NCI-H1694 (cell line): ENCODE data around the gene EPHB3.

Experiments used
- DNase-seq: peaks from one replicate; lab custom pipeline; 2025; lab: John Stamatoyannopoulos, UW

The EPHB3 gene

DNA sequence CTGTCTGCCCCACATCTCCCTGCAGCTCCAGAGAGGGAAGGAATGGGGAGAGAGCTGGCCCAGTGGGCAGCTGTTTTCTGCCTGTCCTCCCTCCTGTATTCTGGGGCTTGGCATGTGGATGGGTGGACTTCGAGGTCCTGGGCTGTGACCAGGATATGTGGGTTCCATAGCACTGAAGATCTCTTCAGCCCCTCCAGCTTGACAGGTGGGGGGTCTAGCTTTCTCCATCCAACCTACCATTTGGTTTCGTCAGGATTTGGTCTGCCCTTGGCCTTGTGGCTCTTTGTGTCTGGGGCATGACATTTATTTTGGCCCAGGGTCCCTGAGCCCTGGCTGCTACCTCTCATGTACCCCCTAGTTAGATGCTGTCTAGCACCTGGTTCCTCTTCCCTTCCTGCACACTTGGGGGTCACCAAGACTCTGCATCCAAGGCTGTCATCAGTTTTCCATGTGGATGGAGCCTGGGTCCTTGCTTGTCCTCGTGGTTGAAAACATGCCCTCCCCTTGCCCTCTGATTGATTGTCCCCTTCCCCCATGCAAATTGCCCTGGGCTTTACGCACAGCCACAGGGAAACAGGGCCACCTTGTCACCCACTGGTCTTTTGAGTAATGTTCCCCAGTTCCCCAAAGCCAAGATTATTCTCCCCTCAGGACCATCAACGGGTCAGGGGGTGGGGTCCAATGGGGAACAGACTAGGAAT lies 3.2 kb downstream of the EPHB3 start:
- no peak for DNase-seq

DNA sequence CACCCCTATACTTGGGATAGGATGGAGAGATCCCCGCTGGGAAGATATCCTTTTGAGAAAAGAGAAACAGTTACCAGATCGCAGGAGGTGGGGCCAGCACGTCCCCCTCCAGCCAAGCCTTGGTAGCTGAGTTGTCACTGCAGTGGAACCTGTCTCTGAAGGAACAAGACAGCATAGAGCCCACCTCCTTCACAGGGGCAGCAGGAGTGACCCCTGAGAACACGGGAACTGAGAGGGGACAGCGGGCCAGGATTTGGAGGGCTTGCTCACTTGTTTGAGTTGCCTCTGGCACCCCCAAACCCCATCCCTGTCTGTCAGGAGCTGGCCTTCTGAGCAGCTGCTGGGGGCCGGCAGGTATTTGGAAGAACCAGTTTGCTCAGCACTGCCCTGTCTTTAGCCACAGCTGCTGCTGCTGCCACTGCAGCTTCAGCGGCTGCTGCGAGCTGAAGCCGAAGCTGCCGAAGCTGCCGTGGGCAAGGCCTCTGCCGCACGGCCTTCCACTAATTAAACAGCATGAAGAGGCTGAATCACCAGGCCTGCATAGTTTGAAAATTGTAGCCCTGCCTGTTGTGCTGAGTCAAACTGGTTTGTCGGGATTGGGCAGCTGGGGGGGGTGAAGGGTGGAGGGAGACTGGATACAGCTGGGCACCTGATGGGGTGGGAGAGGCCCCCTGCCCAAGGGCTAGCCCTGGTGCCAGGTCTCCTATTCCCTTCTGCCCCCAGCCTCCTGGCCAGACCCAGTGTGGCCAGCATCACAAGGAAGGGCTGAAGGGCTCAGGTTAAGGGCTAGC lies 4.0 kb downstream of the EPHB3 start:
- DNase-seq: no peak

DNA sequence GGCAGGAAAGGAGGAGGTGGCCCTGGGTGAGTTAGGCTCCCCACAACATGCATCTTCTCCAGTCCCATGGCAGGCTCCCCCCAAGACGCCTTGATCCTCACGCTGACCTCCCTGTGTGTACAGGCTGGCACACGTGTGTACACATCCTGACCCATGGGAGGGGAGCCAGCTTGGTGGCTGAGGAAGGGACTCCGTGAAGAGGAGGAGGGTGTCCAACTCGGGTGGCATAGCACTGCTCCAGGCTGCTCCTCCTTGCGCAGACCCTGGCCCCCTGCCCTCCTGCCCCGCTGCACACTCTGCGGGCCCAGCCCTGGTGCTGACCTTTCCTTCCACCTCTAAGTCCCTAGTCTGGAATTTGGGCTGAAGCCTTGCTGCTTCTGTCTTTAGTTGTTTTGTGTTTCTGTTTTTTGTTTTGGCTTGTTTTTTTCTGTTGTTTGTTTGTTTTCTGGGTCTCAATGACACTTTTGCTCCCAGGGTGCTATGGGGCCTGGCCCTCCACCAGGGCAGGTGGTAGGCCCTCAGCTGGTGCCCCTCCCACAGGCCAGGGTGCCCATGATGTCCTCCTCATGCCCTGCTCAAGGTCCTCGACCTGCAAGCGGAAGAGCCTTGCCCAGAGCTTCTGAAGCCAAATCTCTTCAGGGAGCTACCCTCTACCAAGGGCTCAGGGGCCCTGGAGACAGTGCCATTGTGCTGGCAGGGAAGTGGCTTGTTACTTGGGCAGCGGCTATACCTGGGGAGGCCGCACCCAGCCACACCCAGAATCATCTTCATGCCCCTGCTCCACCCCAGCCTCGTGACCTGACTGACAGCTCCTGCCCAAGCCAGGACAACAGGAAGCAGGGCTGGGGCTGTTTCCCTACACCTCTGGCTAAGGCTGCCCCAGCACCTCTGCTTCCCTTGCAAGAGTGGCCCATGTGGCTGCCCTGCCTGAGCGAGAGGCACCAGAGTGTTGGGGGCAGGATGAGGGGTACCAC lies 5.1 kb downstream of the EPHB3 start:
- DNase-seq: no peak

DNA sequence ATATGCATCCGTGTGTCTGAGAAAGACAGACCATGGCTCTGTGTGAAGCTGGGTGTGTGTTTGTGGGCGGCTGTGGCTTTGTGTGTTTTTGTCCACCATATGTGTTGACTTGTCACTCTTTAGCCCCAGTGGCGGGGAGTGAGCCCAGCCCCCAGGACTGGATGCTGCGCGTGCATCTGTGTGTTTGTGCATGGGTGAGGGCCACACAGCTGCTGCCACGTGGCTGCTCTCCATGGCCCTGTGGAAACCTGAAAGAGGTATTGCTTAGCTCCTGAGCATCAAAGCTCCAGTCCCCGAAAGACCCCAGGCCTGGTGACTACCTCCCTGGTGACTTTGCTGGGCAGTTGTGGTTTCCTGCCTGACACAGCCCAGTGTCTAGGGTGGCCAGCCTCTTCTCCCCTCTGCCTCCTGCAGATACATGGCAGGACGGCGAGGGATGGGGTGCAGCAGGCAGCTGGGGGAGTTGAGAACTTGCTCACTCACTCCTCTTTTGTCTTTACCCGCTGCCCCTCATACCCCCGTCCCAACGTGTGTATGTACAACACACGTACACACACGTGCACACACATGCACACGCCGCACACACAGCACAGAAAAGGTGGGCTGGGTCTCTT lies 6.5 kb downstream of the EPHB3 start:
- DNase-seq: no peak

DNA sequence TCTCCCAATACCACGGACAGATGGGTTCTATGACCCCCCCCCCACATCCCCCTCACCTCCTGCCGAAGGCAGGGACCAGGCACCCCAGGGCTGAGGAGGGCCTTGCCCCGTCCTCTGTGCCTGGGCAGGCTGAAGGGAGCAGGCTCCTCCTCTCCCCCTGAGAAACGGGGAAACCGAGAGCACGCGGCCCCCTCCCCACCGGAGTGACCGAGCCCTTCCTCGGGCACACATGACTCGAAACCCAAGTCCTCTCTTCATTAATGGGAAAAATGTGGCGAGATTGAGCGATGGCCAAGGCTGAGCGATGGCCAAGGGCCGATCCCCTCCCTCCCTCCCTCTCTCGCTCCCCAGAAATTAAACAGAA lies 7.0 kb downstream of the EPHB3 start:
- no peak for DNase-seq

DNA sequence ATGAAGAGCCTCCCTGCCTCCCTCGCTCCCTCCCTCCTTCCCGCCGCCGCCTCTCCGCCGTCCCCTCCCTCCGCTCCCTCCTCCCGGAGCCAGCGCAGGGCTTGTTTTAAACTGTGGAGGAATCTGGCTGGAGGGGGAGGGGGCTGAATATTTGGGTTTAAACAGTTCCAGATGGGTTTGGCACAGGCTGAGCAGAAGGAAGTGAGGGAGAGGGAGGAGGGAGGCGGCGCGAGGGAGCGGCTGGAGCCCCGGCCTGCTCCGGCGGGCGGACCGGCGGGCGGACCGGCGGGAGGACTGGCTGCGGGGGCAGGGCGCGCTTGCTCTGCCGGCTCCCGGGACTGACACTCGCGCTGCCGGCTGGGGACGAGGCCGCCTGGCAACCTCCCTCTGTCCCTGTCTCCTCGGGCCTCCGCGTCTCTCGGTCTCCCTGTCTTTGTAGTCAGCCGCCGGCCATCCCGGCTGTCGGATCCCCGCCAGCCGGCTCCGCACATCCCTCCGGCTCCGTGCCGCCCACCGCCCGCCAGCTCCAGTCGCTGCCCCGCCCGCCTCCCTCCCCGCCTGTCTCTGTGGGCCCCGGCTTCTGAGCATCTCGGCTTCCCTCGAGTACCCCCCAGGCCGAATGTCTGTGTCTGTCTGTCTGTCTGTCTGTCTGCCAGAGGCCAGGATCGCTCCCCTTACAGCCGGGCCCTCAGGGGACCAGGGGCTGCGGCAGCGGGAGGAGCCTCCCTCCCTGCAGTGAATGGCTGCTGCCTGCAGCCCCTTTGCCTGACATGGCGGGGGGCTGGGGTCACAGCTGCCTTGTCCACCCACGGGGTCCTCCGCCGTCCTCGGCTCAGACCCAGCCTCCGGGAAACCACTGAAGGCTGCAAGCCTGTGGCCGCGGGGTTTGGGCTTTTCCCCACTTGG lies 7.6 kb downstream of the EPHB3 start:
- peak; percentile 38 for DNase-seq

- DNase-seq: no peak
Observed at GRCh38 chr3:184570035-184570434, 8.4 kb downstream of the EPHB3 start.

DNA sequence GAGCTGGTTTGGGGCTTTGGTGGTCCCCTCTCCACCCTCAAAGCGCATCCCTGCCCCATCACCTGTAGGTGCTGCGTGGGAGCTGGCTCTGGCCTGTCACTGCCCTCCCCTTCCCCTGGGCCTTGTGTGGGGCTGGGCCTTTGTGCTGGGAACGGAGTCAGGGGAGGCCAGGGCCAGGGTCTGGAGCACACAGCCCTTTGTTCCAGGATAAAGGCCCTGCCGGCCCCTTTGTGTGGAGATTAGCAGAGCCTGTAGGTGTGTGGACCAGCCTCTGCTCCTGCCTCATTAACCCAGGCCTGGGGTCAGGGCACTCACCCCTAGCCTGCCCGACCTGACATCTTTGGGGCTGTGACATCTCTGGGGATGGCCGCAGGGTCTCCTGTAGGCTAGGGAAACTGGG lies 8.9 kb downstream of the EPHB3 start:
- no peak for DNase-seq

DNA sequence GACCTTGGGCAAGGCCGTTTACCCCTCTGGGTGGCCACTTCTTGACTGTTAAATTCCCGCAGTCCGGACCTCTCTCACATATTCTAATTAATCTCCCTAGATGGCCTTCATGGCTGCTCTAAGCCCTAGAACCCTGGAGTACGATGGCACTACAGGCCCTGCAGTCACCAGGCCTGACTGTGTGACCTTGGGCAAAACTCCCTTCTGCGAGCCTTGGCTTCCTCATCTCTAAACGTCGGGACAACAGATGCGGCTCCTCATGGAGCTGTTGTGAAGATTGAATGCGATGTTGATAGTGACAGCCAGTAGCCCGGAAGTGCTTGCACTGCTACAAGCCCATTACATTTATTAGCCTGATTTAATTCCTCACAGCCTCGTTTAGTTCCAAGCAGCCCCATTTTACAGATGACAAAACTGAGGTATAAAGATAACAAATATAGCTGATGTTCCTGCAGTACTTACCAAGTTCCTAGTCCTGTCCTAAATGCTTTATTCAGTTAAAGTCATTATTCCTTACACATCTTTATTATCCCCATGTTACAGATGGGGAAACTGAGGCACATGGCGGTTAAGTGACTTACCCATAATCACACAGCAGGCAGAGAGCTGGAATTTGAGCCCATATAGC lies 10.3 kb downstream of the EPHB3 start:
- no peak for DNase-seq

DNA sequence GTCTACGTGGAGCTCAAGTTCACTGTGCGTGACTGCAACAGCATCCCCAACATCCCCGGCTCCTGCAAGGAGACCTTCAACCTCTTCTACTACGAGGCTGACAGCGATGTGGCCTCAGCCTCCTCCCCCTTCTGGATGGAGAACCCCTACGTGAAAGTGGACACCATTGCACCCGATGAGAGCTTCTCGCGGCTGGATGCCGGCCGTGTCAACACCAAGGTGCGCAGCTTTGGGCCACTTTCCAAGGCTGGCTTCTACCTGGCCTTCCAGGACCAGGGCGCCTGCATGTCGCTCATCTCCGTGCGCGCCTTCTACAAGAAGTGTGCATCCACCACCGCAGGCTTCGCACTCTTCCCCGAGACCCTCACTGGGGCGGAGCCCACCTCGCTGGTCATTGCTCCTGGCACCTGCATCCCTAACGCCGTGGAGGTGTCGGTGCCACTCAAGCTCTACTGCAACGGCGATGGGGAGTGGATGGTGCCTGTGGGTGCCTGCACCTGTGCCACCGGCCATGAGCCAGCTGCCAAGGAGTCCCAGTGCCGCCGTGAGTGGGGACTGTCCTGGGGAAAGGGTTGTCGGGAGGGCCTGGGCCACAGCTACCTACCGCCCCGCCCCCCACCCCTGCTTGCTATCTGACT lies 11.2 kb downstream of the EPHB3 start:
- no peak for DNase-seq

GRCh38 chr3:184574515-184575417 lies 13.2 kb downstream of the EPHB3 start:
- no peak for DNase-seq

GRCh38 chr3:184575701-184576100 lies 14.1 kb downstream of the EPHB3 start:
- DNase-seq: no peak

DNA sequence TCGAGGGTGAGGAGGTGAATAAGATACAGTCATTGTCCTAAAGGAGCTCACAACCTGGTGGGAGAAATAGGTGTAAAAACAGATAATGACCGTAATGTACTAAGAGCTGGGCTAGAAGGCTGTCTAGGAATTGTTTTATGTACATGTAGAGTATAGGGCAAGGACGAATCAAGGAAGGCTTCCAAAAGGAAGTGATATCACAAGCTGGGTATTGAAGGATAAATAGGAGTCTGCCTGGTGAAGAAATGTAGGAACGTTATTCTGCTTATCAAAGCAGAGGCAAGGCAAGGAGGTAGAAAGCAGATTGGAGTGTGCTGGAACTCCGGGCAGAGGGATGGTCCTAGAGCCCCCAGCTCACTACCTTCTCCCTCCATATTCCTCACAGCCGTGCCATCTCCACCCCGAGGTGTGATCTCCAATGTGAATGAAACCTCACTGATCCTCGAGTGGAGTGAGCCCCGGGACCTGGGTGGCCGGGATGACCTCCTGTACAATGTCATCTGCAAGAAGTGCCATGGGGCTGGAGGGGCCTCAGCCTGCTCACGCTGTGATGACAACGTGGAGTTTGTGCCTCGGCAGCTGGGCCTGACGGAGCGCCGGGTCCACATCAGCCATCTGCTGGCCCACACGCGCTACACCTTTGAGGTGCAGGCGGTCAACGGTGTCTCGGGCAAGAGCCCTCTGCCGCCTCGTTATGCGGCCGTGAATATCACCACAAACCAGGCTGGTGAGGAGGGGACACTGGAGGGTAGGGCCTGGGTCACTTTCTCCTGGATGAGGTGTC lies 15.1 kb downstream of the EPHB3 start:
- no peak for DNase-seq

GRCh38 chr3:184577546-184577945 lies 16.0 kb downstream of the EPHB3 start:
- DNase-seq: no peak

DNA sequence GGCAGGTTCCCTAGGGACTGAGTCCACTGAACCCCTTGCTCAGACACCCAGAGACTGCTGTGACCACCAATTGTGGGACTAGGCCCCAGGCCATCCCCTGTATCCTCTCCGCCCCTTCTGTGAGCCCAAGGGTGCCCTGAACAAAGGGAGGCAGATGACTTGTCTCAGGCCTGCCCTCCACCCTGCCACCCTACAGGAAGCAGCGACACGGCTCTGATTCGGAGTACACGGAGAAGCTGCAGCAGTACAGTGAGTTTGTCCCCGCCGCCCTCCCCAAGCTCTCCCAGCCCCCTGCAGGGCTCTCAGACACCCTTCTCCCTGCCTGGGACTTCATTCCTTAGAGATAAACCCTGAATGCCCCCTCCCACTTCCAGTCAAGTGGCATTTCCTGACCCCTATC lies 16.6 kb downstream of the EPHB3 start:
- no peak for DNase-seq

GRCh38 chr3:184578822-184579221 lies 17.2 kb downstream of the EPHB3 start:
- DNase-seq: no peak

DNA sequence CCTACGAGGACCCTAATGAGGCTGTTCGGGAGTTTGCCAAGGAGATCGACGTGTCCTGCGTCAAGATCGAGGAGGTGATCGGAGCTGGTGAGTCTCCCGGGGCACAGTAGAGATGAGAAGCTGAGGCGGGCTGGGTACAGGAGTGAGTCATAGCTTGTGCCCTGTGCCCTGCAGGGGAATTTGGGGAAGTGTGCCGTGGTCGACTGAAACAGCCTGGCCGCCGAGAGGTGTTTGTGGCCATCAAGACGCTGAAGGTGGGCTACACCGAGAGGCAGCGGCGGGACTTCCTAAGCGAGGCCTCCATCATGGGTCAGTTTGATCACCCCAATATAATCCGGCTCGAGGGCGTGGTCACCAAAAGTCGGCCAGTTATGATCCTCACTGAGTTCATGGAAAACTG lies 17.9 kb downstream of the EPHB3 start:
- no peak for DNase-seq

DNA sequence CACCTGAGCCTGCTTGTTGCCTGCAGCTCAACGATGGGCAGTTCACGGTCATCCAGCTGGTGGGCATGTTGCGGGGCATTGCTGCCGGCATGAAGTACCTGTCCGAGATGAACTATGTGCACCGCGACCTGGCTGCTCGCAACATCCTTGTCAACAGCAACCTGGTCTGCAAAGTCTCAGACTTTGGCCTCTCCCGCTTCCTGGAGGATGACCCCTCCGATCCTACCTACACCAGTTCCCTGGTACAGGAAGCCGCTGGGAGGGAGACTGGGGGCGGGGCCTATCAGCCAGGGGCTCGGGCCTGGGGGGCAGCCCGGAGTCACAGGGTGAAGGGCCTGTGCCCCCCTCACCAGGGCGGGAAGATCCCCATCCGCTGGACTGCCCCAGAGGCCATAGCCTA lies 18.8 kb downstream of the EPHB3 start:
- DNase-seq: no peak
